ENCODE measurements around the gene ZNF621.

DNA sequence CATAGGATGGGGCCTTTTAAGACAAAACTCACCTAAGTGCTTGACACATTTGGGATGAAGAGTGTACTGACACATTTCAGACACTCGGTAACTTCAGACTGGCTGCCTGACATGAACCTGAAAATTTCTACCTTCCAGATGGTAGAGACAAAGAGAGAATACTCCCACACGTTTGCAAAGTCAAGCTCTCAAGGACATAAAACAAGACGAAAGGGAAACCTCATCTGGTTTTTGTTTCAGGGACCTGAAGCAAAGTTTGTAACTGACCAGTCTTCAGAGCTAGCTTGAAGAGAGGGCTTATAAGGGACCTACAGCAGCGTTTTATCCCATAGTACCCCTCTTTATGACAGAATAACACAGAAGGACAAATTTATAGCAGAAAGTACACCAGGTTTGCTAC lies 41.9 kb downstream of the ZNF621 start:
- TF ChIP-seq, protein P1, sequence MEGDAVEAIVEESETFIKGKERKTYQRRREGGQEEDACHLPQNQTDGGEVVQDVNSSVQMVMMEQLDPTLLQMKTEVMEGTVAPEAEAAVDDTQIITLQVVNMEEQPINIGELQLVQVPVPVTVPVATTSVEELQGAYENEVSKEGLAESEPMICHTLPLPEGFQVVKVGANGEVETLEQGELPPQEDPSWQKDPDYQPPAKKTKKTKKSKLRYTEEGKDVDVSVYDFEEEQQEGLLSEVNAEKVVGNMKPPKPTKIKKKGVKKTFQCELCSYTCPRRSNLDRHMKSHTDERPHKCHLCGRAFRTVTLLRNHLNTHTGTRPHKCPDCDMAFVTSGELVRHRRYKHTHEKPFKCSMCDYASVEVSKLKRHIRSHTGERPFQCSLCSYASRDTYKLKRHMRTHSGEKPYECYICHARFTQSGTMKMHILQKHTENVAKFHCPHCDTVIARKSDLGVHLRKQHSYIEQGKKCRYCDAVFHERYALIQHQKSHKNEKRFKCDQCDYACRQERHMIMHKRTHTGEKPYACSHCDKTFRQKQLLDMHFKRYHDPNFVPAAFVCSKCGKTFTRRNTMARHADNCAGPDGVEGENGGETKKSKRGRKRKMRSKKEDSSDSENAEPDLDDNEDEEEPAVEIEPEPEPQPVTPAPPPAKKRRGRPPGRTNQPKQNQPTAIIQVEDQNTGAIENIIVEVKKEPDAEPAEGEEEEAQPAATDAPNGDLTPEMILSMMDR (conservative IDR thresholded peaks at IDR 0.05): no peak
- no peak for TF ChIP-seq ZFX (IDR thresholded peaks at IDR 0.05)

Measured in C4-2B (cell line).